ENCODE data around the gene TRAF2.

- TF ChIP-seq SIN3A (IDR thresholded peaks at IDR 0.05; ENCODE audit: borderline replicate concordance, insufficient read depth, low read length): no peak
- no peak for TF ChIP-seq POLR2AphosphoS5 (IDR thresholded peaks at IDR 0.05; ENCODE audit: low read depth, low read length)
- no peak for TF ChIP-seq TAF1 (IDR thresholded peaks at IDR 0.05; ENCODE audit: borderline replicate concordance, insufficient read depth, low read length)
- TF ChIP-seq, protein P1, sequence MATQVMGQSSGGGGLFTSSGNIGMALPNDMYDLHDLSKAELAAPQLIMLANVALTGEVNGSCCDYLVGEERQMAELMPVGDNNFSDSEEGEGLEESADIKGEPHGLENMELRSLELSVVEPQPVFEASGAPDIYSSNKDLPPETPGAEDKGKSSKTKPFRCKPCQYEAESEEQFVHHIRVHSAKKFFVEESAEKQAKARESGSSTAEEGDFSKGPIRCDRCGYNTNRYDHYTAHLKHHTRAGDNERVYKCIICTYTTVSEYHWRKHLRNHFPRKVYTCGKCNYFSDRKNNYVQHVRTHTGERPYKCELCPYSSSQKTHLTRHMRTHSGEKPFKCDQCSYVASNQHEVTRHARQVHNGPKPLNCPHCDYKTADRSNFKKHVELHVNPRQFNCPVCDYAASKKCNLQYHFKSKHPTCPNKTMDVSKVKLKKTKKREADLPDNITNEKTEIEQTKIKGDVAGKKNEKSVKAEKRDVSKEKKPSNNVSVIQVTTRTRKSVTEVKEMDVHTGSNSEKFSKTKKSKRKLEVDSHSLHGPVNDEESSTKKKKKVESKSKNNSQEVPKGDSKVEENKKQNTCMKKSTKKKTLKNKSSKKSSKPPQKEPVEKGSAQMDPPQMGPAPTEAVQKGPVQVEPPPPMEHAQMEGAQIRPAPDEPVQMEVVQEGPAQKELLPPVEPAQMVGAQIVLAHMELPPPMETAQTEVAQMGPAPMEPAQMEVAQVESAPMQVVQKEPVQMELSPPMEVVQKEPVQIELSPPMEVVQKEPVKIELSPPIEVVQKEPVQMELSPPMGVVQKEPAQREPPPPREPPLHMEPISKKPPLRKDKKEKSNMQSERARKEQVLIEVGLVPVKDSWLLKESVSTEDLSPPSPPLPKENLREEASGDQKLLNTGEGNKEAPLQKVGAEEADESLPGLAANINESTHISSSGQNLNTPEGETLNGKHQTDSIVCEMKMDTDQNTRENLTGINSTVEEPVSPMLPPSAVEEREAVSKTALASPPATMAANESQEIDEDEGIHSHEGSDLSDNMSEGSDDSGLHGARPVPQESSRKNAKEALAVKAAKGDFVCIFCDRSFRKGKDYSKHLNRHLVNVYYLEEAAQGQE (IDR thresholded peaks at IDR 0.05; ENCODE audit: insufficient read depth in 1 of 2, low read depth in 2 of 2, low read length in 2 of 2): no peak
- no peak for TF ChIP-seq FOXP2 (optimal IDR thresholded peaks at IDR 0.05; ENCODE audit: borderline replicate concordance, extremely low read depth, extremely low read length, insufficient read depth)
These were observed 18.4 kb upstream of the TRAF2 start for GRCh38 chr9:136867917-136868316.
